Prostate gland (tissue), 2 donors: ENCODE data around the gene LGMN.

Source experiments
- POLR2A ChIP-seq: fragments of 450-650 bp; IDR thresholded peaks from one replicate; pipeline ENCODE4 v1.6.1; 2016; ENCODE audit warnings: antibody characterized with exemption, mild to moderate bottlenecking
- TF ChIP-seq, protein P1 (sequence below), 4 experiments: fragments of 200-600 bp in 2 of 4; fragments of 450-650 bp in 2 of 4; sonication (generic) in 2 of 4; IDR thresholded peaks; 1 replicate in 3 of 4; 2 replicates in 1 of 4; pipeline ENCODE4 v1.5.1; 2016 to 2019; ENCODE audit warnings: antibody characterized with exemption in 4 of 4, mild to moderate bottlenecking in 2 of 4, moderate library complexity in 2 of 4

DNA sequence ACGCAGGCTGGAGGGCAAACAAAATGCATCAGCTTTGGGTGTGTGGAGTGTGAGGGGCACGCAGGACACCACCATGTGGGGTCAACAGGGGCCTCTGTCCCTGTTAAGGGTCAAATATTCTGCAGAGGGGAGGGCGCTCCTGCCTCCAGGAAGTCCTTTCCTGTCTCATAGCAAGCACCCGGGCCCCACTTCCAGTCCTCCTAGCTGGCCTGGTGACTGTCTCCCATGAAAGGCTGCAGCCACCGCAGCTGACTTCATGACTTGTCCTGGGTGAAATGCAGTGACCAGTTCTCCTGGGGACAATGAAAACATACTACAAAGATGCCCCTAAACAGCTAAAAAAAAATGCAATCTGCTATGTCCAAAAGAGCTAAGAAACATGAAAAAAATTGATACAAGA, 53.6 kb downstream of the LGMN start:
- TF ChIP-seq, protein P1, sequence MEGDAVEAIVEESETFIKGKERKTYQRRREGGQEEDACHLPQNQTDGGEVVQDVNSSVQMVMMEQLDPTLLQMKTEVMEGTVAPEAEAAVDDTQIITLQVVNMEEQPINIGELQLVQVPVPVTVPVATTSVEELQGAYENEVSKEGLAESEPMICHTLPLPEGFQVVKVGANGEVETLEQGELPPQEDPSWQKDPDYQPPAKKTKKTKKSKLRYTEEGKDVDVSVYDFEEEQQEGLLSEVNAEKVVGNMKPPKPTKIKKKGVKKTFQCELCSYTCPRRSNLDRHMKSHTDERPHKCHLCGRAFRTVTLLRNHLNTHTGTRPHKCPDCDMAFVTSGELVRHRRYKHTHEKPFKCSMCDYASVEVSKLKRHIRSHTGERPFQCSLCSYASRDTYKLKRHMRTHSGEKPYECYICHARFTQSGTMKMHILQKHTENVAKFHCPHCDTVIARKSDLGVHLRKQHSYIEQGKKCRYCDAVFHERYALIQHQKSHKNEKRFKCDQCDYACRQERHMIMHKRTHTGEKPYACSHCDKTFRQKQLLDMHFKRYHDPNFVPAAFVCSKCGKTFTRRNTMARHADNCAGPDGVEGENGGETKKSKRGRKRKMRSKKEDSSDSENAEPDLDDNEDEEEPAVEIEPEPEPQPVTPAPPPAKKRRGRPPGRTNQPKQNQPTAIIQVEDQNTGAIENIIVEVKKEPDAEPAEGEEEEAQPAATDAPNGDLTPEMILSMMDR (IDR thresholded peaks at IDR 0.05), result no peak
- no peak for TF ChIP-seq POLR2A
